Stimulated activated CD4-positive, alpha-beta T cell treated with anti-CD3 and anti-CD28 coated beads, Interleukin-15, amount 100 ng/mL, for 24 hours (primary cell): ENCODE data around the gene PRAMEF1.
"Not testable (repeated sequence)": the region's sequence is repeated elsewhere in the genome, so short reads cannot be mapped to it uniquely, and the experiment has no call there.

Experiments used
- DNase-seq: peaks from one replicate; pipeline ENCODE4 v3.0.0-alpha.2; 2020

Gene PRAMEF1

GRCh38 chr1:12776801-12777557, 14.2 kb upstream of the PRAMEF1 start:
- DNase-seq = no peak

- DNase-seq = no peak
Observed at GRCh38 chr1:12778061-12778460, 13.1 kb upstream of the PRAMEF1 start.

- DNase-seq = no peak
Observed at GRCh38 chr1:12778907-12779306, 12.3 kb upstream of the PRAMEF1 start.

- not testable (repeated sequence) for DNase-seq
Observed at GRCh38 chr1:12781488-12781887, 9.7 kb upstream of the PRAMEF1 start.

DNA sequence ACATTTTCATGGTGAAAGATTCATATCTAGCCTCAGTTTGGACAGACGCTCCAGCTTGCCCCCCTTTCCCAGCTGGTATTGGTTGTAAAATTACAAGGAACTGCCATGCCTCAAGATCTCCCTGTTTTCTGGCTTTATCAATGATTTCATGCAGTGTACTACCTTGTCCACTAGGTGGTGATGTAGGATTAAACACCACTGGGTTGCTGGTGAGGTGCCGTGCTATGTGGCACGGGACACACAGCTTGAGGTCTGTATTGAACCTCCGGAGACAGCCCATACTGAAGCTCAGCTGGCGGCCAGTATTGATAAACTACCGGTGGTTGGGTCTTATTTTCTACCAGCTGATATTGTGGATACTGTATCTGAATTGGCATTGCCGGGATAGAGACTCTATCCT, 7.4 kb upstream of the PRAMEF1 start:
- DNase-seq = peak; percentile 5

DNA sequence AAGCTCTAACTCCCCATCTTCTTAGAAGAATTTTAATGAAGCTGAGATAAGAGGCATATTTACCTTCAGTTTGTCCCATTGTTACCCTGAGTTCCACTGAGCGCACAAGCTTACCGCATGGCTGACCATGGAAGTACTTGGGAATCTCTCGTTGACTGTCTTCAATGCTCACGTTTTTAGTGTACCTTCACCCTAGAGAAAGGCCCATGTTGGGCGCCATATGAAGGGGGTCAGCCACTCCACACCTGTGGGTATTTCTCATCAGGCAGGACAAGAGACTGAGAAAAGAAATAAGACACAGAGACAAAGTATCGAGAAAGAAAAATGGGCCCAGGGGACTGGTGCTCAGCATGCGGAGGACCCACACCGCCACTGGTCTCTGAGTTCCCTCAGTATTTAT, 6.5 kb upstream of the PRAMEF1 start:
- not testable (repeated sequence) for DNase-seq

DNA sequence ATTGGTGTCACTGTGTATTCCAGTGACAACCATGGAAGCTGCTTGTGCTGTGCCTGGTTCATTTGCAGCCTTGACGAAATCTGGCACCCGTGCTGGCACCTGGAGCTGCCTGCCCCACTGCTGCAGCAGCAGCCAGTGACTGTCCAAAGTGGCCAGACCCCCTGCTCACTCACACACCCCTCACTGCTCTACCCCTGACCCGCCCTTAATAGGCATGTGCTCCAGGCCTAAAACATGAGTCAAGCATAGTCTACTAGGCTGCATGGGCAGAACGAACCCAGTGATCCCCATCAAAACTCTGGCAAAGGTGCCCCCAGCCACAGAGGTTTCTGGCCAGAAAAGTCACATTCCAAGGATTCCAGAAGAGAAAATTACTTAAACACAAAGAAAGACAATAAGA, 7.7 kb downstream of the PRAMEF1 start:
- no peak for DNase-seq

GRCh38 chr1:12799730-12800129, 8.5 kb downstream of the PRAMEF1 start:
- DNase-seq = no peak

GRCh38 chr1:12809933-12810332, 18.7 kb downstream of the PRAMEF1 start:
- no peak for DNase-seq

DNA sequence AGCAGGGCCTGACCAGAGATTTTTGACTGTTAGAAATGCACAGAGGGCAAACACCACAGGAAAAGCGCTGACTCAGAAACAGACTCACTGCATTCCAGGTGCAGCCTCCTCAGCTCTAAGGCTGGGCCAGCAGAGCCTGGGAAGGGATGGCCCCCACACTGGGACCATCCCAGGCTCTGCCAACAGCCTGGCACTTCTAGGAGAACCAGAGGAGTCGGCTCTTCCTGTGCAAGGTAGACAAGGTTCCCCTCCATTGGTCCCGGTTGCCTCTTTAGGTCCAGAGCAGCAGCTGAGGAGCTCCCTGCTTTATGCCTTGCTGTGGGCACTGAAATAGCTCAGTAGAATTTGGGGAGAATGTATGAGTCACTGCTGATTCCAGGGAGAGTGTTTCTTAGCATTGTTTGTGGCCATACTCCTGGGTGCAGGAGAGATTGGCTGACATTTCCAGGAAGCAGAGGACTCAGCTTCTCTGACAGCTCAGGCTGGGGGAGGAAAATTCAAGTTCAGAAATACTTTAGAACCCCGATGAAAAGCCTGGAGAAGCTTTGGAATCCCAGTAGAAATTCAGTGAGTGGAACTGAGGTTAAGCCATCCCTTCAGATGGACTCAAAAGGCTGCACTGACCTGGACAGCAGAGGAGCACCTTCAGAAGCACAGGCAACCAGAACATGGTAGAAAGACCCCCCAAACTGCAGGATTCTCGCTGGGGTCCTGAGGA, 19.7 kb downstream of the PRAMEF1 start:
- DNase-seq = no peak

- DNase-seq = no peak
Observed at GRCh38 chr1:12811409-12811784, 20.2 kb downstream of the PRAMEF1 start.

GRCh38 chr1:12819061-12819460, 27.9 kb downstream of the PRAMEF1 start:
- not testable (repeated sequence) for DNase-seq

DNA sequence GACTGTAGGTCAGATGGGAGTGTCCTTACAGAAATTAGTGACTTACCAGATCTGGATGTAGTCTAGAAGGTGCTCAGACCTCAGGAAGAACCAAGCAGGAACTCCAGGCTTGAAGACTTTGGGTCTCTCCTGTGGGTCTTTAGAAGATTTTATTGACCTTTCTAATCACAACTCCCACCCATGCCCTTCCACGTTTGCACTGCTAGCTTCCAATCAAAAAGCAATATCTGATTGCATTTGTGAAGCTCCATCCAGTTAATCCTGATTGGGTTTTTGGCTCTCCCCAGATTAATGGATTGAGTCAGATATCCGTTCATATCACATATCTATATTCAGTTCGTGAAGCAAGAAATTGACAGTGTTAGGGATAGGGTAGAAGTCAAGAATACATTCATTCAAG, 40.1 kb downstream of the PRAMEF1 start, which contains the start of gene PRAMEF11:
Gene PRAMEF11 (minus strand): TSS at position 101 of the 400 bp plus-strand sequence. CDS start 2,621 bp downstream, outside the sequence.
- not testable (repeated sequence) for DNase-seq

- not testable (repeated sequence) for DNase-seq
Observed at GRCh38 chr1:12833251-12833650, 42.1 kb downstream of the PRAMEF1 start.
